ENCODE measurements around the gene CCDC137. TPM values are rescaled to one million over a fixed set of nuclear protein-coding genes. Genes with fewer than 3 reads are reported as not detected.

Gene CCDC137
- total and polyA plus RNA-seq, 2 of the 13 experiments (the other 11 are each of a cell fraction or from before 2014, with no cell fraction given) = 14.6 to 39.1 TPM

DNA sequence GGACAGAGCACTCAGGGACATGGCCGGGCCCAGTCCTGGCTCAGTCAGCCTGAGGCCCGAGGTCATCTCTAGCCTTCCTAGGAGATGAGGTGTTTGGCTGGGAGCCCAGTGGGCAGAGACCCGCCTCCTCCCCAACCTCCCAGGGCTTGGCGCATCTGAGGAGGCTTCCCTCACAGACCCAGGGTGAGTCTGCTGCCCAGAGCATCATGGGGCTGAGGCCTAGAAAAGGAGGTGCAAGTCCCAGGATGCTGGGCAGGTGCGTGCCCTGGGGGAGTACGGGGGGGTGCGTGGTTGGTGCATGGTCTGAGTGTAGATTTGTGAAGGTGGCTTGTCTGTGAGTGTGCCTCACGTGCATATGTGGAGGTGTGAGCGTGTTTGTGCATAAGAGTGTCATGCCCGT, 14.8 kb upstream of the CCDC137 start (continued):
- TF ChIP-seq, protein P1, sequence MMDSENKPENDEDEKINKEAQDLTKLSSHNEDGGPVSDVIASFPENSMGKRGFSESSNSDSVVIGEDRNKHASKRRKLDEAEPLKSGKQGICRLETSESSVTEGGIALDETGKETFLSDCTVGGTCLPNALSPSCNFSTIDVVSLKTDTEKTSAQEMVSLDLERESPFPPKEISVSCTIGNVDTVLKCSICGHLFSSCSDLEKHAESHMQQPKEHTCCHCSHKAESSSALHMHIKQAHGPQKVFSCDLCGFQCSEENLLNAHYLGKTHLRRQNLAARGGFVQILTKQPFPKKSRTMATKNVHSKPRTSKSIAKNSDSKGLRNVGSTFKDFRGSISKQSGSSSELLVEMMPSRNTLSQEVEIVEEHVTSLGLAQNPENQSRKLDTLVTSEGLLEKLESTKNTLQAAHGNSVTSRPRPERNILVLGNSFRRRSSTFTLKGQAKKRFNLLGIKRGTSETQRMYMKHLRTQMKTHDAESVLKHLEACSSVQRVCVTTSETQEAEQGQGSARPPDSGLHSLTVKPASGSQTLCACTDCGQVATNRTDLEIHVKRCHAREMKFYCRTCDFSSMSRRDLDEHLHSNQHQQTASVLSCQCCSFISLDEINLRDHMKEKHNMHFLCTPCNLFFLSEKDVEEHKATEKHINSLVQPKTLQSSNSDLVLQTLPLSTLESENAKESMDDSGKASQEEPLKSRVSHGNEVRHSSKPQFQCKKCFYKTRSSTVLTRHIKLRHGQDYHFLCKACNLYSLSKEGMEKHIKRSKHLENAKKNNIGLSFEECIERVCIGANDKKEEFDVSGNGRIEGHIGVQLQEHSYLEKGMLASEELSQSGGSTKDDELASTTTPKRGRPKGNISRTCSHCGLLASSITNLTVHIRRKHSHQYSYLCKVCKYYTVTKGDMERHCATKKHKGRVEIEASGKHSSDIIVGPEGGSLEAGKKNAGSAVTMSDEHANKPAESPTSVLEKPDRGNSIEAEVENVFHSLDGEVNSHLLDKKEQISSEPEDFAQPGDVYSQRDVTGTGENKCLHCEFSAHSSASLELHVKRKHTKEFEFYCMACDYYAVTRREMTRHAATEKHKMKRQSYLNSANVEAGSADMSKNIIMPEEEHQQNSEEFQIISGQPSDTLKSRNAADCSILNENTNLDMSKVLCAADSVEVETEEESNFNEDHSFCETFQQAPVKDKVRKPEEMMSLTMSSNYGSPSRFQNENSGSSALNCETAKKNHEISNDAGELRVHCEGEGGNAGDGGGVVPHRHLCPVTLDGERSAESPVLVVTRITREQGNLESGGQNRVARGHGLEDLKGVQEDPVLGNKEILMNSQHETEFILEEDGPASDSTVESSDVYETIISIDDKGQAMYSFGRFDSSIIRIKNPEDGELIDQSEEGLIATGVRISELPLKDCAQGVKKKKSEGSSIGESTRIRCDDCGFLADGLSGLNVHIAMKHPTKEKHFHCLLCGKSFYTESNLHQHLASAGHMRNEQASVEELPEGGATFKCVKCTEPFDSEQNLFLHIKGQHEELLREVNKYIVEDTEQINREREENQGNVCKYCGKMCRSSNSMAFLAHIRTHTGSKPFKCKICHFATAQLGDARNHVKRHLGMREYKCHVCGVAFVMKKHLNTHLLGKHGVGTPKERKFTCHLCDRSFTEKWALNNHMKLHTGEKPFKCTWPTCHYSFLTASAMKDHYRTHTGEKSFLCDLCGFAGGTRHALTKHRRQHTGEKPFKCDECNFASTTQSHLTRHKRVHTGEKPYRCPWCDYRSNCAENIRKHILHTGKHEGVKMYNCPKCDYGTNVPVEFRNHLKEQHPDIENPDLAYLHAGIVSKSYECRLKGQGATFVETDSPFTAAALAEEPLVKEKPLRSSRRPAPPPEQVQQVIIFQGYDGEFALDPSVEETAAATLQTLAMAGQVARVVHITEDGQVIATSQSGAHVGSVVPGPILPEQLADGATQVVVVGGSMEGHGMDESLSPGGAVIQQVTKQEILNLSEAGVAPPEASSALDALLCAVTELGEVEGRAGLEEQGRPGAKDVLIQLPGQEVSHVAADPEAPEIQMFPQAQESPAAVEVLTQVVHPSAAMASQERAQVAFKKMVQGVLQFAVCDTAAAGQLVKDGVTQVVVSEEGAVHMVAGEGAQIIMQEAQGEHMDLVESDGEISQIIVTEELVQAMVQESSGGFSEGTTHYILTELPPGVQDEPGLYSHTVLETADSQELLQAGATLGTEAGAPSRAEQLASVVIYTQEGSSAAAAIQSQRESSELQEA (CRISPR knock-in tag; IDR thresholded peaks at IDR 0.05; ENCODE audit: not compliant biosample characterization) = no peak
- TF ChIP-seq SAP130 (CRISPR knock-in tag; IDR thresholded peaks at IDR 0.05; ENCODE audit: low read depth) (peak; percentile 15; the same call in 1 of the 2 replicates), CEBPB (IDR thresholded peaks at IDR 0.05; ENCODE audit: borderline replicate concordance, low read depth, low read length) (no peak), MTF2 (CRISPR knock-in tag; IDR thresholded peaks at IDR 0.05; ENCODE audit: borderline replicate concordance) (no peak), RXRA (CRISPR knock-in tag; IDR thresholded peaks at IDR 0.05) (0 out of 2 replicates have a peak, but pooled peaks have one; percentile 31), ZNF33B (CRISPR knock-in tag; IDR thresholded peaks at IDR 0.05) (no peak), REPIN1 (CRISPR knock-in tag; IDR thresholded peaks at IDR 0.05; ENCODE audit: borderline replicate concordance, low read depth) (no peak), ETV6 (CRISPR knock-in tag; conservative IDR thresholded peaks at IDR 0.05) (no peak), CCDC6 (CRISPR knock-in tag; IDR thresholded peaks at IDR 0.05) (no peak), GABPB1 (CRISPR knock-in tag; IDR thresholded peaks at IDR 0.05) (0 out of 2 replicates have a peak, but pooled peaks have one; percentile 7), ZNF383 (CRISPR knock-in tag; IDR thresholded peaks at IDR 0.05; ENCODE audit: borderline replicate concordance) (no peak)
- TF ChIP-seq, protein P2, sequence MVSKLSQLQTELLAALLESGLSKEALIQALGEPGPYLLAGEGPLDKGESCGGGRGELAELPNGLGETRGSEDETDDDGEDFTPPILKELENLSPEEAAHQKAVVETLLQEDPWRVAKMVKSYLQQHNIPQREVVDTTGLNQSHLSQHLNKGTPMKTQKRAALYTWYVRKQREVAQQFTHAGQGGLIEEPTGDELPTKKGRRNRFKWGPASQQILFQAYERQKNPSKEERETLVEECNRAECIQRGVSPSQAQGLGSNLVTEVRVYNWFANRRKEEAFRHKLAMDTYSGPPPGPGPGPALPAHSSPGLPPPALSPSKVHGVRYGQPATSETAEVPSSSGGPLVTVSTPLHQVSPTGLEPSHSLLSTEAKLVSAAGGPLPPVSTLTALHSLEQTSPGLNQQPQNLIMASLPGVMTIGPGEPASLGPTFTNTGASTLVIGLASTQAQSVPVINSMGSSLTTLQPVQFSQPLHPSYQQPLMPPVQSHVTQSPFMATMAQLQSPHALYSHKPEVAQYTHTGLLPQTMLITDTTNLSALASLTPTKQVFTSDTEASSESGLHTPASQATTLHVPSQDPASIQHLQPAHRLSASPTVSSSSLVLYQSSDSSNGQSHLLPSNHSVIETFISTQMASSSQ (IDR thresholded peaks at IDR 0.05; ENCODE audit: low read depth) = no peak
- TF ChIP-seq, protein P2 (CRISPR knock-in tag; IDR thresholded peaks at IDR 0.05; ENCODE audit: borderline replicate concordance) = no peak
- TF ChIP-seq, protein P3, sequence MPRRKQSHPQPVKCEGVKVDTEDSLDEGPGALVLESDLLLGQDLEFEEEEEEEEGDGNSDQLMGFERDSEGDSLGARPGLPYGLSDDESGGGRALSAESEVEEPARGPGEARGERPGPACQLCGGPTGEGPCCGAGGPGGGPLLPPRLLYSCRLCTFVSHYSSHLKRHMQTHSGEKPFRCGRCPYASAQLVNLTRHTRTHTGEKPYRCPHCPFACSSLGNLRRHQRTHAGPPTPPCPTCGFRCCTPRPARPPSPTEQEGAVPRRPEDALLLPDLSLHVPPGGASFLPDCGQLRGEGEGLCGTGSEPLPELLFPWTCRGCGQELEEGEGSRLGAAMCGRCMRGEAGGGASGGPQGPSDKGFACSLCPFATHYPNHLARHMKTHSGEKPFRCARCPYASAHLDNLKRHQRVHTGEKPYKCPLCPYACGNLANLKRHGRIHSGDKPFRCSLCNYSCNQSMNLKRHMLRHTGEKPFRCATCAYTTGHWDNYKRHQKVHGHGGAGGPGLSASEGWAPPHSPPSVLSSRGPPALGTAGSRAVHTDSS (CRISPR knock-in tag; conservative IDR thresholded peaks at IDR 0.05) = no peak
